ENCODE measurements around the gene MYO19.
A peak's percentile ranks its signal among the peaks of the same experiment; 100 is the strongest.

The MYO19 gene, protein sequence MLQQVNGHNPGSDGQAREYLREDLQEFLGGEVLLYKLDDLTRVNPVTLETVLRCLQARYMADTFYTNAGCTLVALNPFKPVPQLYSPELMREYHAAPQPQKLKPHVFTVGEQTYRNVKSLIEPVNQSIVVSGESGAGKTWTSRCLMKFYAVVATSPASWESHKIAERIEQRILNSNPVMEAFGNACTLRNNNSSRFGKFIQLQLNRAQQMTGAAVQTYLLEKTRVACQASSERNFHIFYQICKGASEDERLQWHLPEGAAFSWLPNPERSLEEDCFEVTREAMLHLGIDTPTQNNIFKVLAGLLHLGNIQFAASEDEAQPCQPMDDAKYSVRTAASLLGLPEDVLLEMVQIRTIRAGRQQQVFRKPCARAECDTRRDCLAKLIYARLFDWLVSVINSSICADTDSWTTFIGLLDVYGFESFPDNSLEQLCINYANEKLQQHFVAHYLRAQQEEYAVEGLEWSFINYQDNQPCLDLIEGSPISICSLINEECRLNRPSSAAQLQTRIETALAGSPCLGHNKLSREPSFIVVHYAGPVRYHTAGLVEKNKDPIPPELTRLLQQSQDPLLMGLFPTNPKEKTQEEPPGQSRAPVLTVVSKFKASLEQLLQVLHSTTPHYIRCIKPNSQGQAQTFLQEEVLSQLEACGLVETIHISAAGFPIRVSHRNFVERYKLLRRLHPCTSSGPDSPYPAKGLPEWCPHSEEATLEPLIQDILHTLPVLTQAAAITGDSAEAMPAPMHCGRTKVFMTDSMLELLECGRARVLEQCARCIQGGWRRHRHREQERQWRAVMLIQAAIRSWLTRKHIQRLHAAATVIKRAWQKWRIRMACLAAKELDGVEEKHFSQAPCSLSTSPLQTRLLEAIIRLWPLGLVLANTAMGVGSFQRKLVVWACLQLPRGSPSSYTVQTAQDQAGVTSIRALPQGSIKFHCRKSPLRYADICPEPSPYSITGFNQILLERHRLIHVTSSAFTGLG

DNA sequence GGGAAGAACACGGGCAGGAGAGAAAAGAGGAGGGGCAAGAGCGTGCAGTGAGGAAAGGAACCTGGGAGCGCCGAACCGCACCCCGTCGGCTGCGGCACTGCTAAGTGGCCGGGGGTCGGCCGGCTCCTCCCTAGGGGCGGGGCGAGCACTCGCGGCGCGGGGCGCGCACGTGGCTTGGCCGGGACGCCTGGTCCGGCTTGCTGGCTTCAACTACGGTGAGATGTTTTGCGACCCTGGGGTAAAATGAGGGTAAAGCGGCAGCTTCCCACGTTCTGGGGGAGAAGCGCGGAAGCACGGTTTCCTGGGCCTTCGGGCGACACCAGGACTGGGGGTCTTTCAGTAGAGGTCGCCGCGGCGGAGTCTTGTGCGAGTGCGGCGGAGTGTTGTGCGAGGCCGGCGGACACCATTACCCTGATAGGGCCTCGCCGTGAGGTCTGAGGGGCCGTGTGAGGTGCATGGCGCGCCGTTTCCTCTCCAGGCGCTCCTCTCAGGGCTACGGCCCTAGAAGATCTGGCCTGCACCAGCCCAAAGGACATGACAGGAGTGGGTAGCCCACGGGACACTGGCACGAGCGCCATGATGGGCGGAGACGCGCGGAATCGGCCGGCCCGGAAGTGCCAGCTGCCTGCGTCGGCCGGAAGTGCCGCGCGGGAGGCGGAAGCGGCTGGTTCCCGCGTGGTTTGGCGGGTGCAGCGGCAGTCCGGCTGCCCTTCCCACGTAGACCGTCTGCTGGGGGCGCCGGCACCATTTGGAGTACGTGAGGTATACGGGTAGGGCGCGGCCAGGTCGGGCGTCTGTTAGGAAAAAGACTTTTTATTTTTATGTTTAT lies at the start of gene MYO19, which contains the start of gene PIGW:
Gene MYO19, minus strand, starts transcription at position 29 of the 829 bp plus-strand sequence. CDS start 2,330 bp downstream, outside the sequence.
Gene PIGW, plus strand, starts transcription at position 148 of the 829 bp plus-strand sequence. CDS start 2,115 bp downstream, outside the sequence.
- H3K36me3 ChIP-seq (ENCODE audit: control insufficient read depth in 2 of 2, insufficient read depth in 1 of 2, low read length in 2 of 2): peaks cover 51 to 57% of the 10 kb centered on the region in 2 experiments
- TF ChIP-seq, protein P1, sequence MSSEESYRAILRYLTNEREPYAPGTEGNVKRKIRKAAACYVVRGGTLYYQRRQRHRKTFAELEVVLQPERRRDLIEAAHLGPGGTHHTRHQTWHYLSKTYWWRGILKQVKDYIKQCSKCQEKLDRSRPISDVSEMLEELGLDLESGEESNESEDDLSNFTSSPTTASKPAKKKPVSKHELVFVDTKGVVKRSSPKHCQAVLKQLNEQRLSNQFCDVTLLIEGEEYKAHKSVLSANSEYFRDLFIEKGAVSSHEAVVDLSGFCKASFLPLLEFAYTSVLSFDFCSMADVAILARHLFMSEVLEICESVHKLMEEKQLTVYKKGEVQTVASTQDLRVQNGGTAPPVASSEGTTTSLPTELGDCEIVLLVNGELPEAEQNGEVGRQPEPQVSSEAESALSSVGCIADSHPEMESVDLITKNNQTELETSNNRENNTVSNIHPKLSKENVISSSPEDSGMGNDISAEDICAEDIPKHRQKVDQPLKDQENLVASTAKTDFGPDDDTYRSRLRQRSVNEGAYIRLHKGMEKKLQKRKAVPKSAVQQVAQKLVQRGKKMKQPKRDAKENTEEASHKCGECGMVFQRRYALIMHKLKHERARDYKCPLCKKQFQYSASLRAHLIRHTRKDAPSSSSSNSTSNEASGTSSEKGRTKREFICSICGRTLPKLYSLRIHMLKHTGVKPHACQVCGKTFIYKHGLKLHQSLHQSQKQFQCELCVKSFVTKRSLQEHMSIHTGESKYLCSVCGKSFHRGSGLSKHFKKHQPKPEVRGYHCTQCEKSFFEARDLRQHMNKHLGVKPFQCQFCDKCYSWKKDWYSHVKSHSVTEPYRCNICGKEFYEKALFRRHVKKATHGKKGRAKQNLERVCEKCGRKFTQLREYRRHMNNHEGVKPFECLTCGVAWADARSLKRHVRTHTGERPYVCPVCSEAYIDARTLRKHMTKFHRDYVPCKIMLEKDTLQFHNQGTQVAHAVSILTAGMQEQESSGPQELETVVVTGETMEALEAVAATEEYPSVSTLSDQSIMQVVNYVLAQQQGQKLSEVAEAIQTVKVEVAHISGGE (tag by site-specific recombination; conservative IDR thresholded peaks at IDR 0.05; ENCODE audit: low read depth): peak; percentile 96
- no peak for TF ChIP-seq ZNF174 (tag by site-specific recombination; IDR thresholded peaks at IDR 0.05)
- TF ChIP-seq ZNF121 (tag by site-specific recombination; IDR thresholded peaks at IDR 0.05): no peak
- TF ChIP-seq, protein P2, sequence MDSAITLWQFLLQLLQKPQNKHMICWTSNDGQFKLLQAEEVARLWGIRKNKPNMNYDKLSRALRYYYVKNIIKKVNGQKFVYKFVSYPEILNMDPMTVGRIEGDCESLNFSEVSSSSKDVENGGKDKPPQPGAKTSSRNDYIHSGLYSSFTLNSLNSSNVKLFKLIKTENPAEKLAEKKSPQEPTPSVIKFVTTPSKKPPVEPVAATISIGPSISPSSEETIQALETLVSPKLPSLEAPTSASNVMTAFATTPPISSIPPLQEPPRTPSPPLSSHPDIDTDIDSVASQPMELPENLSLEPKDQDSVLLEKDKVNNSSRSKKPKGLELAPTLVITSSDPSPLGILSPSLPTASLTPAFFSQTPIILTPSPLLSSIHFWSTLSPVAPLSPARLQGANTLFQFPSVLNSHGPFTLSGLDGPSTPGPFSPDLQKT (IDR thresholded peaks at IDR 0.05; ENCODE audit: borderline replicate concordance, low read depth, low read length): peak; percentile 40; the same call in 1 of the 2 replicates
- TF ChIP-seq ZBTB8A (tag by site-specific recombination; IDR thresholded peaks at IDR 0.05): peak; percentile 50; the same call in 1 of the 2 replicates
- peak; percentile 12; the same call in 1 of the 2 replicates for TF ChIP-seq ZNF785 (tag by site-specific recombination; IDR thresholded peaks at IDR 0.05)
- TF ChIP-seq, protein P3, sequence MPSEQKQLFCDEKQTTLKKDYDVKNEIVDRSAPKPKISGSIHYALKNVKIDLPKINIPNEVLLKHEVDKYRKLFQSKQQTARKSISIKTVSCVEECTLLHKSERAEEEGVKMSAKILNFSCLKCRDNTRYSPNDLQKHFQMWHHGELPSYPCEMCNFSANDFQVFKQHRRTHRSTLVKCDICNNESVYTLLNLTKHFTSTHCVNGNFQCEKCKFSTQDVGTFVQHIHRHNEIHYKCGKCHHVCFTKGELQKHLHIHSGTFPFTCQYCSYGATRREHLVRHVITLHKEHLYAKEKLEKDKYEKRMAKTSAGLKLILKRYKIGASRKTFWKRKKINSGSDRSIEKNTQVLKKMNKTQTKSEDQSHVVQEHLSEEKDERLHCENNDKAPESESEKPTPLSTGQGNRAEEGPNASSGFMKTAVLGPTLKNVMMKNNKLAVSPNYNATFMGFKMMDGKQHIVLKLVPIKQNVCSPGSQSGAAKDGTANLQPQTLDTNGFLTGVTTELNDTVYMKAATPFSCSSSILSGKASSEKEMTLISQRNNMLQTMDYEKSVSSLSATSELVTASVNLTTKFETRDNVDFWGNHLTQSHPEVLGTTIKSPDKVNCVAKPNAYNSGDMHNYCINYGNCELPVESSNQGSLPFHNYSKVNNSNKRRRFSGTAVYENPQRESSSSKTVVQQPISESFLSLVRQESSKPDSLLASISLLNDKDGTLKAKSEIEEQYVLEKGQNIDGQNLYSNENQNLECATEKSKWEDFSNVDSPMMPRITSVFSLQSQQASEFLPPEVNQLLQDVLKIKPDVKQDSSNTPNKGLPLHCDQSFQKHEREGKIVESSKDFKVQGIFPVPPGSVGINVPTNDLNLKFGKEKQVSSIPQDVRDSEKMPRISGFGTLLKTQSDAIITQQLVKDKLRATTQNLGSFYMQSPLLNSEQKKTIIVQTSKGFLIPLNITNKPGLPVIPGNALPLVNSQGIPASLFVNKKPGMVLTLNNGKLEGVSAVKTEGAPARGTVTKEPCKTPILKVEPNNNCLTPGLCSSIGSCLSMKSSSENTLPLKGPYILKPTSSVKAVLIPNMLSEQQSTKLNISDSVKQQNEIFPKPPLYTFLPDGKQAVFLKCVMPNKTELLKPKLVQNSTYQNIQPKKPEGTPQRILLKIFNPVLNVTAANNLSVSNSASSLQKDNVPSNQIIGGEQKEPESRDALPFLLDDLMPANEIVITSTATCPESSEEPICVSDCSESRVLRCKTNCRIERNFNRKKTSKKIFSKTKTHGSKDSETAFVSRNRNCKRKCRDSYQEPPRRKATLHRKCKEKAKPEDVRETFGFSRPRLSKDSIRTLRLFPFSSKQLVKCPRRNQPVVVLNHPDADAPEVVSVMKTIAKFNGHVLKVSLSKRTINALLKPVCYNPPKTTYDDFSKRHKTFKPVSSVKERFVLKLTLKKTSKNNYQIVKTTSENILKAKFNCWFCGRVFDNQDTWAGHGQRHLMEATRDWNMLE (tag by site-specific recombination; conservative IDR thresholded peaks at IDR 0.05; ENCODE audit: low read depth): peak; percentile 80
- TF ChIP-seq SP2 (tag by site-specific recombination; IDR thresholded peaks at IDR 0.05): peak; percentile 89
- TF ChIP-seq ZNF501 (tag by site-specific recombination; IDR thresholded peaks at IDR 0.05): peak; percentile 67; the same call in 1 of the 2 replicates
- peak; percentile 63 for TF ChIP-seq KLF8 (tag by site-specific recombination; IDR thresholded peaks at IDR 0.05)
- no peak for TF ChIP-seq ZNF302 (tag by site-specific recombination; IDR thresholded peaks at IDR 0.05; ENCODE audit: low read depth)
- TF ChIP-seq, protein P4, sequence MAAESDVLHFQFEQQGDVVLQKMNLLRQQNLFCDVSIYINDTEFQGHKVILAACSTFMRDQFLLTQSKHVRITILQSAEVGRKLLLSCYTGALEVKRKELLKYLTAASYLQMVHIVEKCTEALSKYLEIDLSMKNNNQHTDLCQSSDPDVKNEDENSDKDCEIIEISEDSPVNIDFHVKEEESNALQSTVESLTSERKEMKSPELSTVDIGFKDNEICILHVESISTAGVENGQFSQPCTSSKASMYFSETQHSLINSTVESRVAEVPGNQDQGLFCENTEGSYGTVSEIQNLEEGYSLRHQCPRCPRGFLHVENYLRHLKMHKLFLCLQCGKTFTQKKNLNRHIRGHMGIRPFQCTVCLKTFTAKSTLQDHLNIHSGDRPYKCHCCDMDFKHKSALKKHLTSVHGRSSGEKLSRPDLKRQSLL (tag by site-specific recombination; IDR thresholded peaks at IDR 0.05): peak; percentile 32; the same call in 1 of the 2 replicates
- peak; percentile 72 for TF ChIP-seq GLIS1 (tag by site-specific recombination; IDR thresholded peaks at IDR 0.05)
- 0 out of 2 replicates have a peak, but pooled peaks have one; percentile 38 for TF ChIP-seq BCL11A (tag by site-specific recombination; IDR thresholded peaks at IDR 0.05; ENCODE audit: low read depth)
- TF ChIP-seq, protein P5, sequence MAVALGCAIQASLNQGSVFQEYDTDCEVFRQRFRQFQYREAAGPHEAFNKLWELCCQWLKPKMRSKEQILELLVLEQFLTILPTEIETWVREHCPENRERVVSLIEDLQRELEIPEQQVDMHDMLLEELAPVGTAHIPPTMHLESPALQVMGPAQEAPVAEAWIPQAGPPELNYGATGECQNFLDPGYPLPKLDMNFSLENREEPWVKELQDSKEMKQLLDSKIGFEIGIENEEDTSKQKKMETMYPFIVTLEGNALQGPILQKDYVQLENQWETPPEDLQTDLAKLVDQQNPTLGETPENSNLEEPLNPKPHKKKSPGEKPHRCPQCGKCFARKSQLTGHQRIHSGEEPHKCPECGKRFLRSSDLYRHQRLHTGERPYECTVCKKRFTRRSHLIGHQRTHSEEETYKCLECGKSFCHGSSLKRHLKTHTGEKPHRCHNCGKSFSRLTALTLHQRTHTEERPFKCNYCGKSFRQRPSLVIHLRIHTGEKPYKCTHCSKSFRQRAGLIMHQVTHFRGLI (tag by site-specific recombination; IDR thresholded peaks at IDR 0.05): peak; percentile 97
- peak; percentile 96 for TF ChIP-seq ZBTB17 (tag by site-specific recombination; IDR thresholded peaks at IDR 0.05)
- peak; percentile 73; the same call in 1 of the 2 replicates for TF ChIP-seq IKZF3 (tag by site-specific recombination; IDR thresholded peaks at IDR 0.05)
- TF ChIP-seq GLIS2 (tag by site-specific recombination; IDR thresholded peaks at IDR 0.05): peak; percentile 93
- no peak for TF ChIP-seq TCF7L2 (IDR thresholded peaks at IDR 0.05; ENCODE audit: borderline replicate concordance, low read depth, low read length)

More for the DNA sequence above, at the start of gene MYO19, which contains the start of gene PIGW:
- H3K27ac ChIP-seq (ENCODE audit: extremely low read depth, low read depth, low read length): peak within 1 kb of the TSS; percentile 94
- ChIA-PET CTCF (interaction anchor here (0.5 to 2.0 kb wide), 12 partner anchors 8 to 559 kb away, joined by 3 to 15 read pairs (median 4); partner anchors contain the start of gene MRM1), POLR2A (interaction anchor here (0.6 to 4.5 kb wide), 10 partner anchors 9 to 68 kb away, joined by 3 to 81 read pairs (median 3); partner anchors contain the start of genes DHRS11, GGNBP2 and MRM1)
- H3K4me3 ChIP-seq (ENCODE audit: low read depth, low read length): peak within 1 kb of the TSS; percentile 91
- H3K9me3 ChIP-seq (ENCODE audit: control insufficient read depth, insufficient read depth, low read depth, low read length): no peaks in the 10 kb centered on the region
- H3K4me1 ChIP-seq (ENCODE audit: control insufficient read depth, insufficient read depth, low read length): 0 out of 2 replicates have a peak, but pooled peaks cover 3% of the 10 kb centered on the region

All from HEK293 (cell line).